OCI-LY3 (cell line): Measurements from ENCODE around the gene DNMBP.

Experiments used
- EZH2phosphoT487 ChIP-seq: fragments of 200-600 bp; shearing (Covaris generic); IDR thresholded peaks from 2 replicates; pipeline ENCODE4 v1.6.1; 2018; ENCODE audit warnings: antibody characterized with exemption, mixed run types, low read depth
- TF ChIP-seq, protein P1 (sequence below): fragments of 200-600, 300-600 bp; sonication (generic); IDR thresholded peaks from 2 replicates; pipeline ENCODE4 v1.5.1; 2014; ENCODE audit warnings: antibody characterized with exemption, low read length, low read depth

DNA sequence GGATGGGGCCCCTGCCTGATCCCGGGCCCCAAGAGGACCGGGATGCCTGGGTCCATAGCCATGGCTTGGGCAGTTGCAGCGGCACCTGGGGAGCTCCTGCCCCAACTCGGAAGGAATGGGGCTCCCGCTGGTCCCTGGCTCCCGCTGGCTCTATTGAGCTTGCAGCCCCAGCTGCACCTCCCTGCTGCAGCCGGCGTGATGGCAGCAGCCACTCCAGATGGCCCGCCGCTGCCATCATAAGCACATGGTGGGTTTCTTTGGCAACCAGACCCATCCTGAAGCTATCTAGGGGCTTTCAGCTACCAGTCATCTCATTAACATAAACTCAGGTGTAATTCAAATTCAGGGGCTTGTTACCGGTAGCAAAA, 11.1 kb upstream of the DNMBP start:
- TF ChIP-seq, protein P1, sequence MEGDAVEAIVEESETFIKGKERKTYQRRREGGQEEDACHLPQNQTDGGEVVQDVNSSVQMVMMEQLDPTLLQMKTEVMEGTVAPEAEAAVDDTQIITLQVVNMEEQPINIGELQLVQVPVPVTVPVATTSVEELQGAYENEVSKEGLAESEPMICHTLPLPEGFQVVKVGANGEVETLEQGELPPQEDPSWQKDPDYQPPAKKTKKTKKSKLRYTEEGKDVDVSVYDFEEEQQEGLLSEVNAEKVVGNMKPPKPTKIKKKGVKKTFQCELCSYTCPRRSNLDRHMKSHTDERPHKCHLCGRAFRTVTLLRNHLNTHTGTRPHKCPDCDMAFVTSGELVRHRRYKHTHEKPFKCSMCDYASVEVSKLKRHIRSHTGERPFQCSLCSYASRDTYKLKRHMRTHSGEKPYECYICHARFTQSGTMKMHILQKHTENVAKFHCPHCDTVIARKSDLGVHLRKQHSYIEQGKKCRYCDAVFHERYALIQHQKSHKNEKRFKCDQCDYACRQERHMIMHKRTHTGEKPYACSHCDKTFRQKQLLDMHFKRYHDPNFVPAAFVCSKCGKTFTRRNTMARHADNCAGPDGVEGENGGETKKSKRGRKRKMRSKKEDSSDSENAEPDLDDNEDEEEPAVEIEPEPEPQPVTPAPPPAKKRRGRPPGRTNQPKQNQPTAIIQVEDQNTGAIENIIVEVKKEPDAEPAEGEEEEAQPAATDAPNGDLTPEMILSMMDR: no peak
- no peak for TF ChIP-seq EZH2phosphoT487
